WI38 (cell line): Measurements from ENCODE around the gene TFAP2E.
A peak's percentile ranks its signal among the peaks of the same experiment; 100 is the strongest.

ENCODE experiments used
- H3K4me3 ChIP-seq: 2 replicates; pipeline ENCODE4 v1.5.1; 2011; ENCODE audit warnings: low read depth, mild to moderate bottlenecking, control low read depth, low read length
- CTCF ChIP-seq: IDR thresholded peaks from 2 replicates; pipeline ENCODE4 v1.5.1; 2012; ENCODE audit warnings: low read depth, mild to moderate bottlenecking, control low read depth, low read length

TFAP2E gene

GRCh38 chr1:35568975-35569395, 4.1 kb upstream of the TFAP2E start:
- TF ChIP-seq CTCF = peak; percentile 82
- H3K4me3 ChIP-seq = no peak overlapping the region

GRCh38 chr1:35569936-35570335, 3.2 kb upstream of the TFAP2E start:
- TF ChIP-seq CTCF = no peak
- H3K4me3 ChIP-seq = no peak overlapping the region

GRCh38 chr1:35570589-35571137, 2.5 kb upstream of the TFAP2E start:
- no peak for TF ChIP-seq CTCF
- H3K4me3 ChIP-seq = no peak overlapping the region

- H3K4me3 ChIP-seq = no peak overlapping the region
- TF ChIP-seq CTCF = no peak
Measured at GRCh38 chr1:35571263-35571662, 1.9 kb upstream of the TFAP2E start.

- no peak overlapping the region for H3K4me3 ChIP-seq
Measured at GRCh38 chr1:35572296-35572695, 818 bp upstream of the TFAP2E start.

GRCh38 chr1:35574125-35574654, 1.1 kb downstream of the TFAP2E start:
- no peak for TF ChIP-seq CTCF
- no peak overlapping the region for H3K4me3 ChIP-seq

More at GRCh38 chr1:35572296-35572695, 818 bp upstream of the TFAP2E start:
- no peak for TF ChIP-seq CTCF

- no peak for TF ChIP-seq CTCF
- H3K4me3 ChIP-seq = no peak overlapping the region
Measured at GRCh38 chr1:35574655-35575415, 1.7 kb downstream of the TFAP2E start.
